AG04449 (cell line): ENCODE results near the gene ROPN1.
A peak's percentile ranks its signal among the peaks of the same experiment; 100 is the strongest.
"Not testable (repeated sequence)": the region's sequence is repeated elsewhere in the genome, so short reads cannot be mapped to it uniquely, and the experiment has no call there.

Source experiments
- CTCF ChIA-PET: fragments of 350-600 bp; formaldehyde crosslinking; extraction: SDS; loops from one replicate; lab custom pipeline; 2021; ENCODE audit warnings: antibody characterized with exemption; lab: Yijun Ruan, JAX
- POLR2A ChIA-PET: fragments of 400-600, 350-600 bp; formaldehyde crosslinking; extraction: SDS; loops from one replicate; lab custom pipeline; 2020; ENCODE audit warnings: antibody characterized with exemption, inconsistent platforms; lab: Yijun Ruan, JAX
- DNase-seq: peaks from one replicate; pipeline ENCODE4 v3.0.0-alpha.2; 2010; ENCODE audit warnings: low read depth, low spot score
- H3K4me3 ChIP-seq: 2 replicates; pipeline ENCODE4 v1.5.1; 2011; ENCODE audit warnings: low read depth, mild to moderate bottlenecking, control low read depth, low read length
- CTCF ChIP-seq: IDR thresholded peaks from one replicate; pipeline ENCODE4 v1.5.1; 2011; ENCODE audit warnings: mild to moderate bottlenecking, moderate library complexity, low read length, control low read depth, inconsistent platforms; ENCODE audit not compliant: insufficient read depth; ENCODE audit errors: missing control alignments

The ROPN1 gene

GRCh38 chr3:124033360-124034015 is 41.6 kb upstream of the ROPN1 start, which contains the start of gene KALRN:
Gene KALRN, plus strand, starts transcription at chr3:124033369.
- DNase-seq, result no peak
- ChIA-PET CTCF (interaction anchor here (0.7 to 9.7 kb wide), 56 partner anchors 9 to 527 kb away, joined by 3 to 98 read pairs (median 4); no protein-coding TSS in a partner anchor), POLR2A (interaction anchor here (0.5 to 1.0 kb wide), 8 partner anchors 16 to 293 kb away, joined by 3 to 5 read pairs (median 3); no protein-coding TSS in a partner anchor)
- H3K4me3 ChIP-seq, result peak within 1 kb of the TSS; percentile 90
- no peak for TF ChIP-seq CTCF

- peak; percentile 17 for DNase-seq
- TF ChIP-seq CTCF, result peak; percentile 93
- POLR2A ChIA-PET, result interaction anchor here (0.5 to 1.0 kb wide), 9 partner anchors 16 to 294 kb away, joined by 3 to 5 read pairs (median 3); no protein-coding TSS in a partner anchor
- CTCF ChIA-PET, result interaction anchor here (0.7 to 9.7 kb wide), 54 partner anchors 9 to 528 kb away, joined by 3 to 98 read pairs (median 4); no protein-coding TSS in a partner anchor
- H3K4me3 ChIP-seq, result peak overlapping the region; percentile 90
Observed at GRCh38 chr3:124032881-124033359, 41.0 kb upstream of the ROPN1 start.

GRCh38 chr3:124032311-124032880 is 40.5 kb upstream of the ROPN1 start:
- POLR2A ChIA-PET, result interaction anchor here (0.6 to 1.0 kb wide), 3 partner anchors 31 to 294 kb away, joined by 3 to 4 read pairs (median 3); no protein-coding TSS in a partner anchor
- DNase-seq, result no peak

GRCh38 chr3:124026516-124026915 is 34.6 kb upstream of the ROPN1 start:
- no peak for TF ChIP-seq CTCF
- no peak for DNase-seq
- no peak overlapping the region for H3K4me3 ChIP-seq
- POLR2A ChIA-PET, result no interaction called here
- CTCF ChIA-PET, result interaction anchor here (1.7 to 9.7 kb wide), 2 partner anchors 10 to 53 kb away, joined by 7 to 98 read pairs; no protein-coding TSS in a partner anchor

More at GRCh38 chr3:124032311-124032880, 40.5 kb upstream of the ROPN1 start:
- no peak for TF ChIP-seq CTCF
- CTCF ChIA-PET, result interaction anchor here (0.7 to 9.7 kb wide), 46 partner anchors 8 to 528 kb away, joined by 3 to 98 read pairs (median 5); no protein-coding TSS in a partner anchor
- peak overlapping the region; percentile 90 for H3K4me3 ChIP-seq

GRCh38 chr3:124023531-124023930 is 31.6 kb upstream of the ROPN1 start:
- POLR2A ChIA-PET, H3K4me3 ChIP-seq, DNase-seq: not testable (repeated sequence)
- CTCF ChIA-PET, result interaction anchor here (2.1 kb wide), 1 partner anchor 9 kb away, joined by 7 read pairs; the partner anchor contains the start of gene KALRN

- DNase-seq, result no peak
- H3K4me3 ChIP-seq, result no peak overlapping the region
- ChIA-PET CTCF (interaction anchor here (0.7 to 7.7 kb wide), 7 partner anchors 10 to 541 kb away, joined by 3 to 98 read pairs (median 10); partner anchors contain the start of gene KALRN), POLR2A (no interaction called here)
- TF ChIP-seq CTCF, result no peak
Observed at GRCh38 chr3:124019291-124019690, 27.4 kb upstream of the ROPN1 start.

GRCh38 chr3:124017502-124017901 is 25.6 kb upstream of the ROPN1 start:
- CTCF ChIA-PET, result interaction anchor here (0.9 to 7.7 kb wide), 13 partner anchors 12 to 534 kb away, joined by 3 to 98 read pairs (median 5); partner anchors contain the start of gene KALRN
- H3K4me3 ChIP-seq, DNase-seq, POLR2A ChIA-PET: not testable (repeated sequence)
